Loucy (cell line): Measurements from ENCODE around the gene GRM3.

Source experiments
- EZH2phosphoT487 ChIP-seq: fragments of 200-600 bp; IDR thresholded peaks from 2 replicates; pipeline ENCODE4 v1.6.1; 2018; ENCODE audit warnings: antibody characterized with exemption, mild to moderate bottlenecking, moderate library complexity, borderline replicate concordance
- TF ChIP-seq, protein P1 (sequence below): fragments of 200-600 bp; sonication (generic); conservative IDR thresholded peaks from 2 replicates; pipeline ENCODE4 v1.5.1; 2014; ENCODE audit warnings: mild to moderate bottlenecking, antibody characterized with exemption, low read length

DNA sequence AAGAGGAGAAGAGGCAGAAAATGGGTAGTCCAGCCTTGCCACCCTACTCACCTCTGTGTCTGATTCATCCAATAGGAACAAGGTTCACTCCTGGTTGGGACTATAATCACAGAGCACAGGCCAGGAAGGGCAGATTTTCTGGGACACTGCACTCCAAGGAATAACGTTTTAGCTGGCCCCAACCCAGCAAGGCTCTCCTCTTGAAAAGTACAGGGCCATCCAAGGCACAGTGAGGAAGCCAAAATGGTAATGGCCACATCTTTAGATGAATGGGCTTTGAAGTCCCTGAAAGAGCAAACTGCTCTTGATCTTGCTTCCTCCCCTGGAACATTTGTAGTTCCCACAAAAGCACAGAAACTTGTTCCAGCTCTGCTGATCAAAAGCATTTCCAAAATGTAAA lies 149.4 kb downstream of the GRM3 start:
- TF ChIP-seq, protein P1, sequence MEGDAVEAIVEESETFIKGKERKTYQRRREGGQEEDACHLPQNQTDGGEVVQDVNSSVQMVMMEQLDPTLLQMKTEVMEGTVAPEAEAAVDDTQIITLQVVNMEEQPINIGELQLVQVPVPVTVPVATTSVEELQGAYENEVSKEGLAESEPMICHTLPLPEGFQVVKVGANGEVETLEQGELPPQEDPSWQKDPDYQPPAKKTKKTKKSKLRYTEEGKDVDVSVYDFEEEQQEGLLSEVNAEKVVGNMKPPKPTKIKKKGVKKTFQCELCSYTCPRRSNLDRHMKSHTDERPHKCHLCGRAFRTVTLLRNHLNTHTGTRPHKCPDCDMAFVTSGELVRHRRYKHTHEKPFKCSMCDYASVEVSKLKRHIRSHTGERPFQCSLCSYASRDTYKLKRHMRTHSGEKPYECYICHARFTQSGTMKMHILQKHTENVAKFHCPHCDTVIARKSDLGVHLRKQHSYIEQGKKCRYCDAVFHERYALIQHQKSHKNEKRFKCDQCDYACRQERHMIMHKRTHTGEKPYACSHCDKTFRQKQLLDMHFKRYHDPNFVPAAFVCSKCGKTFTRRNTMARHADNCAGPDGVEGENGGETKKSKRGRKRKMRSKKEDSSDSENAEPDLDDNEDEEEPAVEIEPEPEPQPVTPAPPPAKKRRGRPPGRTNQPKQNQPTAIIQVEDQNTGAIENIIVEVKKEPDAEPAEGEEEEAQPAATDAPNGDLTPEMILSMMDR: no peak
- TF ChIP-seq EZH2phosphoT487: no peak
